ENCODE results near the gene CDH8.

CDH8 gene

DNA sequence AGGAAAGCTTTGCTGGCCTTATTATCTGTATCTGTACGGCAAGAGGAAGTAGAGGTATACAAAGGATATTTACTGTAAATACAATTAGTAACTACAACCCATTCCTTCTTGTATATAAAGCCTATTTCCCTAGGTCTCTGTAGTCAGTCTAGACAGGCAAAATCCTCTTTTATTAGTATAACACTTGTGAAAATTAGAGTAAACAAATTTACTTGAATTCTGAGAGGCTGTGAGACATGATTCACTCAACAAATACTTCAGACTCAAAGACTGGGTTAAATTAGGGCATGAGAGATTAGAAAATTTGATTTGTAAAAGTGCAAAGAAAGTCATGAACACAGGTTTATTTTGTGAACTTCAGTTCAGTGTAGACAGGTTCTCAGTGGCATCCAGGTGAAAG, 30.9 kb upstream of the CDH8 start:
- TF ChIP-seq, protein P1, sequence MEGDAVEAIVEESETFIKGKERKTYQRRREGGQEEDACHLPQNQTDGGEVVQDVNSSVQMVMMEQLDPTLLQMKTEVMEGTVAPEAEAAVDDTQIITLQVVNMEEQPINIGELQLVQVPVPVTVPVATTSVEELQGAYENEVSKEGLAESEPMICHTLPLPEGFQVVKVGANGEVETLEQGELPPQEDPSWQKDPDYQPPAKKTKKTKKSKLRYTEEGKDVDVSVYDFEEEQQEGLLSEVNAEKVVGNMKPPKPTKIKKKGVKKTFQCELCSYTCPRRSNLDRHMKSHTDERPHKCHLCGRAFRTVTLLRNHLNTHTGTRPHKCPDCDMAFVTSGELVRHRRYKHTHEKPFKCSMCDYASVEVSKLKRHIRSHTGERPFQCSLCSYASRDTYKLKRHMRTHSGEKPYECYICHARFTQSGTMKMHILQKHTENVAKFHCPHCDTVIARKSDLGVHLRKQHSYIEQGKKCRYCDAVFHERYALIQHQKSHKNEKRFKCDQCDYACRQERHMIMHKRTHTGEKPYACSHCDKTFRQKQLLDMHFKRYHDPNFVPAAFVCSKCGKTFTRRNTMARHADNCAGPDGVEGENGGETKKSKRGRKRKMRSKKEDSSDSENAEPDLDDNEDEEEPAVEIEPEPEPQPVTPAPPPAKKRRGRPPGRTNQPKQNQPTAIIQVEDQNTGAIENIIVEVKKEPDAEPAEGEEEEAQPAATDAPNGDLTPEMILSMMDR (IDR thresholded peaks at IDR 0.05; ENCODE audit: control insufficient read depth, insufficient read depth, low read depth, low read length, missing control alignments): no peak
- no peak for DNase-seq (ENCODE audit: low read depth)
- no peak overlapping the region for H3K4me3 ChIP-seq (ENCODE audit: control insufficient read depth, low read depth, low read length)

DNA sequence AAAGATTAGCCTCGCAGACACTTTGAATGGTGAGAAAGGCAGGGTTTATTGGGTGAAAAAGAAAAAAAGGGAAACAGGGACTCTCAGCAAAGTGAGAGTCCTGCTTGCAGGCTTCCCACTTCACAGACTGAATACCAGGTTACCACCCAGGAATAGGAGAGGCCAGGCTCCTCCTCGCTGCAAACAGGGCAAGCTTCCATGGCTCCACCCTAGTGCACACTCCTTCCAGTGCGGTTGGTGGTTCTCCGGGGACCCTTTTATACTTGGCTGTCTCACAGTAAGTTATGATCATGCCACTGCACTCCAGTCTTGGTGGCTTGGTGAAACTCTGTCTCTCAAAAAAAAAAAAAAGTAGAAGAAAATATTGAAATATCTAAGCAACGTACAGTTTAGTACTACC, 30.5 kb upstream of the CDH8 start:
- no peak overlapping the region for H3K4me3 ChIP-seq (ENCODE audit: control insufficient read depth, low read depth, low read length)
- TF ChIP-seq, protein P1 (IDR thresholded peaks at IDR 0.05; ENCODE audit: control insufficient read depth, insufficient read depth, low read depth, low read length, missing control alignments): no peak
- no peak for DNase-seq (ENCODE audit: low read depth)

DNA sequence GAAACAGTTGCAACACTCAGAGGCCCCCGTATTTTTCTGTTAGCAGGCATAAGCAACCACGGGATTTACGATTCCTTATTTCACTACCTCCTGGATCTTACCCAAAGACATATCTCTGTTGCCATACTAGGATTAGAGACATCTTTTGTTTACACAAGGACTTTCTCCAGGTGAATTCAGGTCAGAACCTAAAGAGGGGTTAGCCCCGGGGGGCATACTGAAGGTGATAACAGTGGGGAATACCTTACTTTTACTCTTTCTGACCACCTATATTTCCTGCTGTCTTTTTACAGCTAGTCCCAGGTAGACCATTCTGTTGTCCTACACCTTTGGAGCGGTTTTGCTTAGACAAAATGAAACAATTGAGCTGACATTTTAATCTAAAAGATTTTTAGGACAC, 27.9 kb upstream of the CDH8 start:
- H3K4me3 ChIP-seq (ENCODE audit: control insufficient read depth, low read depth, low read length): no peak overlapping the region

DNA sequence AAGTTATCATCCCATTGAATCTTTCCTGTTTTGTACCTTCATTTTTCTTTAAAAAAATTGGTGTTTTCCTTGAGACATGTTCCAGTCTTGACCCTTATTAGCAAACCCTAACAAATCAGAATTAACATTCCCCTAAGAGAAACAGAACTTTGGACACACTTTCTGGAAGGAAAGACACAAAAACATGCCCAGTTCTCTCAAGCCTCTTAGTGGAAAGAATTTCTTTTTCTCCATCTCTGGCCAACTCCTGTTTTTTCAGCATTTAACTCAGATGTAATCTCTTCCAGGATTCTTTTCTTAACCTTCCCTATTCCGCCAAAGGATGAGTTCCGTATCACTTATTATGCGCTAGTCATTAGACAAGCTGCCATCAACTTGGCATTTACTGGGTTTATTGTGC, 23.9 kb upstream of the CDH8 start:
- TF ChIP-seq, protein P1 (IDR thresholded peaks at IDR 0.05; ENCODE audit: control insufficient read depth, insufficient read depth, low read depth, low read length, missing control alignments): no peak
- no peak overlapping the region for H3K4me3 ChIP-seq (ENCODE audit: control insufficient read depth, low read depth, low read length)
- DNase-seq (ENCODE audit: low read depth): no peak

More for the DNA sequence above, 27.9 kb upstream of the CDH8 start:
- DNase-seq (ENCODE audit: low read depth): no peak
- TF ChIP-seq, protein P1 (IDR thresholded peaks at IDR 0.05; ENCODE audit: control insufficient read depth, insufficient read depth, low read depth, low read length, missing control alignments): no peak

DNA sequence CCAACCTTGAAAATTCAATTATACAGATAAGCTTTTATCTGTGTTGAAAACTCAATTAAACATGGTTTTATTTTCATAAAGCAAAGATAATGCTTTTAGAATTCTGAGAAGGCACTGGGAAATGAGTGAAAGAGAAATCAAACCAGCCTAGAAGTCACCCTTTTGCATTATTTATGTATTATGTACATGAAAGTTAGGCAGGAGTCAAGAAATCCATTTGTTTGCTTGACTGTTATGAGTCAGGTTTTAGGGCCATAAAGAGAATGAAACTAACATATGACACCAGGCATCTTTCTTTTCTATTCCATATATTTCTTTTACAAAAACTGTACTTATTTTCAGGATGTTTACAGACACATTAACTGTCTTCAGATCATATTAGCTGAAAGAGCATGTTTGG, 23.3 kb upstream of the CDH8 start:
- DNase-seq (ENCODE audit: low read depth): no peak
- TF ChIP-seq, protein P1 (IDR thresholded peaks at IDR 0.05; ENCODE audit: control insufficient read depth, insufficient read depth, low read depth, low read length, missing control alignments): no peak
- no peak overlapping the region for H3K4me3 ChIP-seq (ENCODE audit: control insufficient read depth, low read depth, low read length)

DNA sequence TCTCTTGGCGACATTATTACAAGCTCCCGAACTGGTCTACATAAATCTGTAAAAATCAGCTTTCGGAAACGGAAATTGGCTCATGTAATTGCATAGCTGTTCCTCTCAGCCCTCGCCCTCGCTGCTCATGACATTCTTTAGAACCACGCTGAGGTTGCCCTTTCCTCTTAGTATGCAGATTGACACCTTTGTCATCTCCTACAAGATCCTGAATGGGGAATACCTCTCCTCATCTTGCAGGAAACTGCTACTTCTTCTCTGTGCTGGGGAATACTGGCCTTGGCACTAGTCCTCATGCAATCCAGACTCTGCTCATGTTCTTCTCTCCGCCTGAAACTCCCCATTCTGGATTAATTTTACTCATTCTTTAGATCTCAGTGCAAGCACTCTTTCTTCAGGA, 22.2 kb upstream of the CDH8 start:
- TF ChIP-seq, protein P1 (IDR thresholded peaks at IDR 0.05; ENCODE audit: control insufficient read depth, insufficient read depth, low read depth, low read length, missing control alignments): no peak
- no peak overlapping the region for H3K4me3 ChIP-seq (ENCODE audit: control insufficient read depth, low read depth, low read length)
- no peak for DNase-seq (ENCODE audit: low read depth)

DNA sequence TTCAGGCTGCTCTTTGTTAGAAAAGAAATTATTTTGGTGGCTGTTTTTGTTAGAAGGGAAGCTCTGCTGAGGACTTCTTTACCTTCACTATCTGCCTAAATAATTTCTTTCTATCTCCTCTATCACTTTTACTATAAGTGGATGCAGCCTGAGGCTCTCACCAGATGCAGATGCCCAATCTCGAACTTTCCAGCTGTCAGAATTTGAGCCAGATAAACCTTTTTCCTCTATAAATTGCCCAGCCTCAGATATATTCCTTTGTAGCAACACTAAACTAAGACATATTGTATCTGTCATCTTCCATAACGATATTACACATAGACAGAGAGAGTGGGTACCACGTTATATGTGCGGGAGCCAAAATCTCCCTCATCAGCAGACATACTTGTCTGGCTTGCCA, 15.7 kb upstream of the CDH8 start:
- DNase-seq (ENCODE audit: low read depth): no peak
- no peak overlapping the region for H3K4me3 ChIP-seq (ENCODE audit: control insufficient read depth, low read depth, low read length)
- TF ChIP-seq, protein P1 (IDR thresholded peaks at IDR 0.05; ENCODE audit: control insufficient read depth, insufficient read depth, low read depth, low read length, missing control alignments): no peak

All from AG09309 (cell line).